ENCODE results near the gene DOCK1.

DNA sequence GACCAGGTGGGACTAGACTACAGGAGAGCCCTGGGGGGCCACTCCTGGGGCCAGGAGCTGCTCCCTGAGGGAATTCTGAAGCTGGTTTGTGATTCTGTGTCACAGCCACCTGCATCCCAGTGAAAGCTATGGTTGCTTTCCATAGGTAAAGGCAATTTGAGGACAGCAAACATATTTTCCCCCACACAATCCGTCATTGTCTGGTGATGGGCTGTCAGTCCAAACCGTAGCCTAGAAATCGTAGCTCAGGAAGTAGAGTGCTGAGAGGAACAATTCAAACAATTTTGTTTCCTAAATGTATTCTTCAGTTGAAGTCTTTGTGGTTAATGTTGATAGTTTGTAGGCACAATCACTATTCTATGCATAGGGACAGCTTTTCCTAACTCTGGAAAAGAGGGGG, 397.1 kb downstream of the DOCK1 start:
- no peak for TF ChIP-seq POLR2A (IDR thresholded peaks at IDR 0.05)
- TF ChIP-seq, protein P1, sequence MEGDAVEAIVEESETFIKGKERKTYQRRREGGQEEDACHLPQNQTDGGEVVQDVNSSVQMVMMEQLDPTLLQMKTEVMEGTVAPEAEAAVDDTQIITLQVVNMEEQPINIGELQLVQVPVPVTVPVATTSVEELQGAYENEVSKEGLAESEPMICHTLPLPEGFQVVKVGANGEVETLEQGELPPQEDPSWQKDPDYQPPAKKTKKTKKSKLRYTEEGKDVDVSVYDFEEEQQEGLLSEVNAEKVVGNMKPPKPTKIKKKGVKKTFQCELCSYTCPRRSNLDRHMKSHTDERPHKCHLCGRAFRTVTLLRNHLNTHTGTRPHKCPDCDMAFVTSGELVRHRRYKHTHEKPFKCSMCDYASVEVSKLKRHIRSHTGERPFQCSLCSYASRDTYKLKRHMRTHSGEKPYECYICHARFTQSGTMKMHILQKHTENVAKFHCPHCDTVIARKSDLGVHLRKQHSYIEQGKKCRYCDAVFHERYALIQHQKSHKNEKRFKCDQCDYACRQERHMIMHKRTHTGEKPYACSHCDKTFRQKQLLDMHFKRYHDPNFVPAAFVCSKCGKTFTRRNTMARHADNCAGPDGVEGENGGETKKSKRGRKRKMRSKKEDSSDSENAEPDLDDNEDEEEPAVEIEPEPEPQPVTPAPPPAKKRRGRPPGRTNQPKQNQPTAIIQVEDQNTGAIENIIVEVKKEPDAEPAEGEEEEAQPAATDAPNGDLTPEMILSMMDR (IDR thresholded peaks at IDR 0.05) = no peak
- TF ChIP-seq POLR2AphosphoS5 (IDR thresholded peaks at IDR 0.05) = no peak
- no peak for TF ChIP-seq EP300 (IDR thresholded peaks at IDR 0.05)
